ENCODE measurements around the gene NKX1-2. TPM values are rescaled to one million over a fixed set of nuclear protein-coding genes. Genes with fewer than 3 reads are reported as not detected.

The NKX1-2 gene
- total and polyA plus RNA-seq, 2 of the 8 experiments (the other 6 are each of a cell fraction or from before 2014, with no cell fraction given) = 12.7 to 34.9 TPM

DNA sequence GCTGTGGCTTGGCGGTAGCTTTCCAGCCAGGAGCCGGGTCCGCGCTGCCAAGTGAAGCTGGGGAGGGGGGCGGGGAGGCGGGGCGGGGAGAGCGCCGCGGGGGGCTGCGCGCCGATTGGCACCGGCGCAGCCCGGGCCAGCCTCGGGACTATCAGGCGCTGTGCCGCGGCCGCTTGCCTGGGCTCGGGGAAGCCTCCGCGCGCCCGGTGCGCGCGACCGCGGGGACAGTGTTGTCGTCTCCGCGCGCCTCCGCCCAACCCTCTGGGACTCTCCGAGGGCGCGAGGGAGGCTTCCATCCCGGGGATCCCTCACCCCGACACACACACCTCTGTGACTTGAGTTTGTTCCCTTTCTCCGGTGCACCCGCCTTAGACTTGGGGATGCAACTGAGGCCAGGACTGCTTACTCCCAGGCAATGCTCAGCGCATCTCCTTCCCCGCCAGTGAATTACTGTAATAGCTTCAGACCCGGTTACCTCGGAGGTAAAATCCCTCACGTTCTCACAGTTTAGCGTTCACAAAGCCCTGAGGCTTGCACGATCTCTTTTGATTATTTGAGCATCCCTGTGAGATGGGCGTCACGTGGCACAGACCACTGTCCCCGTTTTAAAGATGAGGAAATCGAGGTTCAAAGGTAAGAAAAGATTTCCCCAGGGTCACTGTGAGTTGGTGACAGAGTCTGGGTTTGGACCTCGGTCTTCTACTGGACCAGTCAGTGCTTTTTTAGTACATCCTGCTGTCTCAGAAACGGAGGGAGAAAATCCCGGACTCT, at the start of gene NKX1-2 (continued):
- TF ChIP-seq EP300 (IDR thresholded peaks at IDR 0.05; ENCODE audit: borderline replicate concordance in 1 of 2, low read depth in 2 of 2, low read length in 2 of 2) (no peak), ATF3 (IDR thresholded peaks at IDR 0.05; ENCODE audit: insufficient read depth, low read depth, low read length) (no peak), SAP30 (IDR thresholded peaks at IDR 0.05; ENCODE audit: insufficient read depth, insufficient replicate concordance, low read length) (no peak), E2F6 (IDR thresholded peaks at IDR 0.05) (no peak), HDAC6 (IDR thresholded peaks at IDR 0.05; ENCODE audit: low read depth, low read length) (no peak), CHD2 (IDR thresholded peaks at IDR 0.05; ENCODE audit: low read length) (no peak), RBBP5 (IDR thresholded peaks at IDR 0.05; ENCODE audit: borderline replicate concordance, low read depth, low read length) (no peak)
- TF ChIP-seq, protein P1, sequence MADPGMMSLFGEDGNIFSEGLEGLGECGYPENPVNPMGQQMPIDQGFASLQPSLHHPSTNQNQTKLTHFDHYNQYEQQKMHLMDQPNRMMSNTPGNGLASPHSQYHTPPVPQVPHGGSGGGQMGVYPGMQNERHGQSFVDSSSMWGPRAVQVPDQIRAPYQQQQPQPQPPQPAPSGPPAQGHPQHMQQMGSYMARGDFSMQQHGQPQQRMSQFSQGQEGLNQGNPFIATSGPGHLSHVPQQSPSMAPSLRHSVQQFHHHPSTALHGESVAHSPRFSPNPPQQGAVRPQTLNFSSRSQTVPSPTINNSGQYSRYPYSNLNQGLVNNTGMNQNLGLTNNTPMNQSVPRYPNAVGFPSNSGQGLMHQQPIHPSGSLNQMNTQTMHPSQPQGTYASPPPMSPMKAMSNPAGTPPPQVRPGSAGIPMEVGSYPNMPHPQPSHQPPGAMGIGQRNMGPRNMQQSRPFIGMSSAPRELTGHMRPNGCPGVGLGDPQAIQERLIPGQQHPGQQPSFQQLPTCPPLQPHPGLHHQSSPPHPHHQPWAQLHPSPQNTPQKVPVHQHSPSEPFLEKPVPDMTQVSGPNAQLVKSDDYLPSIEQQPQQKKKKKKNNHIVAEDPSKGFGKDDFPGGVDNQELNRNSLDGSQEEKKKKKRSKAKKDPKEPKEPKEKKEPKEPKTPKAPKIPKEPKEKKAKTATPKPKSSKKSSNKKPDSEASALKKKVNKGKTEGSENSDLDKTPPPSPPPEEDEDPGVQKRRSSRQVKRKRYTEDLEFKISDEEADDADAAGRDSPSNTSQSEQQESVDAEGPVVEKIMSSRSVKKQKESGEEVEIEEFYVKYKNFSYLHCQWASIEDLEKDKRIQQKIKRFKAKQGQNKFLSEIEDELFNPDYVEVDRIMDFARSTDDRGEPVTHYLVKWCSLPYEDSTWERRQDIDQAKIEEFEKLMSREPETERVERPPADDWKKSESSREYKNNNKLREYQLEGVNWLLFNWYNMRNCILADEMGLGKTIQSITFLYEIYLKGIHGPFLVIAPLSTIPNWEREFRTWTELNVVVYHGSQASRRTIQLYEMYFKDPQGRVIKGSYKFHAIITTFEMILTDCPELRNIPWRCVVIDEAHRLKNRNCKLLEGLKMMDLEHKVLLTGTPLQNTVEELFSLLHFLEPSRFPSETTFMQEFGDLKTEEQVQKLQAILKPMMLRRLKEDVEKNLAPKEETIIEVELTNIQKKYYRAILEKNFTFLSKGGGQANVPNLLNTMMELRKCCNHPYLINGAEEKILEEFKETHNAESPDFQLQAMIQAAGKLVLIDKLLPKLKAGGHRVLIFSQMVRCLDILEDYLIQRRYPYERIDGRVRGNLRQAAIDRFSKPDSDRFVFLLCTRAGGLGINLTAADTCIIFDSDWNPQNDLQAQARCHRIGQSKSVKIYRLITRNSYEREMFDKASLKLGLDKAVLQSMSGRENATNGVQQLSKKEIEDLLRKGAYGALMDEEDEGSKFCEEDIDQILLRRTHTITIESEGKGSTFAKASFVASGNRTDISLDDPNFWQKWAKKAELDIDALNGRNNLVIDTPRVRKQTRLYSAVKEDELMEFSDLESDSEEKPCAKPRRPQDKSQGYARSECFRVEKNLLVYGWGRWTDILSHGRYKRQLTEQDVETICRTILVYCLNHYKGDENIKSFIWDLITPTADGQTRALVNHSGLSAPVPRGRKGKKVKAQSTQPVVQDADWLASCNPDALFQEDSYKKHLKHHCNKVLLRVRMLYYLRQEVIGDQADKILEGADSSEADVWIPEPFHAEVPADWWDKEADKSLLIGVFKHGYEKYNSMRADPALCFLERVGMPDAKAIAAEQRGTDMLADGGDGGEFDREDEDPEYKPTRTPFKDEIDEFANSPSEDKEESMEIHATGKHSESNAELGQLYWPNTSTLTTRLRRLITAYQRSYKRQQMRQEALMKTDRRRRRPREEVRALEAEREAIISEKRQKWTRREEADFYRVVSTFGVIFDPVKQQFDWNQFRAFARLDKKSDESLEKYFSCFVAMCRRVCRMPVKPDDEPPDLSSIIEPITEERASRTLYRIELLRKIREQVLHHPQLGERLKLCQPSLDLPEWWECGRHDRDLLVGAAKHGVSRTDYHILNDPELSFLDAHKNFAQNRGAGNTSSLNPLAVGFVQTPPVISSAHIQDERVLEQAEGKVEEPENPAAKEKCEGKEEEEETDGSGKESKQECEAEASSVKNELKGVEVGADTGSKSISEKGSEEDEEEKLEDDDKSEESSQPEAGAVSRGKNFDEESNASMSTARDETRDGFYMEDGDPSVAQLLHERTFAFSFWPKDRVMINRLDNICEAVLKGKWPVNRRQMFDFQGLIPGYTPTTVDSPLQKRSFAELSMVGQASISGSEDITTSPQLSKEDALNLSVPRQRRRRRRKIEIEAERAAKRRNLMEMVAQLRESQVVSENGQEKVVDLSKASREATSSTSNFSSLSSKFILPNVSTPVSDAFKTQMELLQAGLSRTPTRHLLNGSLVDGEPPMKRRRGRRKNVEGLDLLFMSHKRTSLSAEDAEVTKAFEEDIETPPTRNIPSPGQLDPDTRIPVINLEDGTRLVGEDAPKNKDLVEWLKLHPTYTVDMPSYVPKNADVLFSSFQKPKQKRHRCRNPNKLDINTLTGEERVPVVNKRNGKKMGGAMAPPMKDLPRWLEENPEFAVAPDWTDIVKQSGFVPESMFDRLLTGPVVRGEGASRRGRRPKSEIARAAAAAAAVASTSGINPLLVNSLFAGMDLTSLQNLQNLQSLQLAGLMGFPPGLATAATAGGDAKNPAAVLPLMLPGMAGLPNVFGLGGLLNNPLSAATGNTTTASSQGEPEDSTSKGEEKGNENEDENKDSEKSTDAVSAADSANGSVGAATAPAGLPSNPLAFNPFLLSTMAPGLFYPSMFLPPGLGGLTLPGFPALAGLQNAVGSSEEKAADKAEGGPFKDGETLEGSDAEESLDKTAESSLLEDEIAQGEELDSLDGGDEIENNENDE (IDR thresholded peaks at IDR 0.05; ENCODE audit: insufficient replicate concordance, low read length) = no peak

All from H1 (cell line).